HEK293T (cell line): Measurements from ENCODE around the gene WIPF2.

Source experiments
- CTCF ChIA-PET: fragments of 350-600 bp; formaldehyde crosslinking; extraction: SDS; loops from one replicate; lab custom pipeline; 2021; ENCODE audit warnings: antibody characterized with exemption, inconsistent platforms; lab: Yijun Ruan, JAX
- POLR2A ChIA-PET: fragments of 350-600 bp; formaldehyde crosslinking; extraction: SDS; loops from one replicate; lab custom pipeline; 2020; ENCODE audit warnings: antibody characterized with exemption, inconsistent platforms; lab: Yijun Ruan, JAX
- DNase-seq: peaks from one replicate; pipeline ENCODE4 v3.0.0; 2012; ENCODE audit warnings: mixed read lengths; ENCODE audit errors: extremely low spot score
- ARNT ChIP-seq: fragments of 450-650 bp; IDR thresholded peaks from 2 replicates; pipeline ENCODE4 v1.6.1; 2017; ENCODE audit warnings: mild to moderate bottlenecking
- BHLHE40 ChIP-seq: fragments of 450-650 bp; IDR thresholded peaks from 2 replicates; pipeline ENCODE4 v1.6.1; 2016; ENCODE audit warnings: mild to moderate bottlenecking, moderate library complexity, borderline replicate concordance
- CTBP1 ChIP-seq: fragments of 450-650 bp; IDR thresholded peaks from 2 replicates; pipeline ENCODE4 v1.6.1; 2016; ENCODE audit warnings: borderline replicate concordance
- ELF4 ChIP-seq: fragments of 450-650 bp; IDR thresholded peaks from 2 replicates; pipeline ENCODE4 v1.6.1; 2017; ENCODE audit warnings: antibody characterized with exemption
- FOXA1 ChIP-seq: fragments of 450-650 bp; IDR thresholded peaks from 2 replicates; pipeline ENCODE4 v1.6.1; 2016; ENCODE audit warnings: mild to moderate bottlenecking
- FOXK2 ChIP-seq: fragments of 450-650 bp; IDR thresholded peaks from 2 replicates; pipeline ENCODE4 v1.6.1; 2016; ENCODE audit warnings: mild to moderate bottlenecking
- FOXM1 ChIP-seq: fragments of 450-650 bp; IDR thresholded peaks from 2 replicates; pipeline ENCODE4 v1.6.1; 2017; ENCODE audit warnings: mild to moderate bottlenecking, borderline replicate concordance
- HDGF ChIP-seq: fragments of 450-650 bp; IDR thresholded peaks from 2 replicates; pipeline ENCODE4 v1.6.1; 2017; ENCODE audit warnings: antibody characterized with exemption, borderline replicate concordance
- L3MBTL2 ChIP-seq: fragments of 450-650 bp; conservative IDR thresholded peaks from 2 replicates; pipeline ENCODE4 v1.6.1; 2016; ENCODE audit warnings: mild to moderate bottlenecking
- LEF1 ChIP-seq: fragments of 450-650 bp; IDR thresholded peaks from 2 replicates; pipeline ENCODE4 v1.6.1; 2017; ENCODE audit warnings: mild to moderate bottlenecking, borderline replicate concordance
- NFRKB ChIP-seq: fragments of 450-650 bp; IDR thresholded peaks from 2 replicates; pipeline ENCODE4 v1.6.1; 2016; ENCODE audit warnings: mild to moderate bottlenecking, moderate library complexity
- SP1 ChIP-seq: fragments of 450-650 bp; IDR thresholded peaks from 2 replicates; pipeline ENCODE4 v1.6.1; 2017
- SUZ12 ChIP-seq: fragments of 450-650 bp; IDR thresholded peaks from 2 replicates; pipeline ENCODE4 v1.6.1; 2016; ENCODE audit warnings: mild to moderate bottlenecking
- TARDBP ChIP-seq: fragments of 450-650 bp; IDR thresholded peaks from 2 replicates; pipeline ENCODE4 v1.6.1; 2016
- ZNF384 ChIP-seq: fragments of 450-650 bp; IDR thresholded peaks from 2 replicates; pipeline ENCODE4 v1.6.1; 2016
- TF ChIP-seq, protein P1 (sequence below): fragments of 450-650 bp; IDR thresholded peaks from 2 replicates; pipeline ENCODE4 v1.6.1; 2016

The WIPF2 gene

DNA sequence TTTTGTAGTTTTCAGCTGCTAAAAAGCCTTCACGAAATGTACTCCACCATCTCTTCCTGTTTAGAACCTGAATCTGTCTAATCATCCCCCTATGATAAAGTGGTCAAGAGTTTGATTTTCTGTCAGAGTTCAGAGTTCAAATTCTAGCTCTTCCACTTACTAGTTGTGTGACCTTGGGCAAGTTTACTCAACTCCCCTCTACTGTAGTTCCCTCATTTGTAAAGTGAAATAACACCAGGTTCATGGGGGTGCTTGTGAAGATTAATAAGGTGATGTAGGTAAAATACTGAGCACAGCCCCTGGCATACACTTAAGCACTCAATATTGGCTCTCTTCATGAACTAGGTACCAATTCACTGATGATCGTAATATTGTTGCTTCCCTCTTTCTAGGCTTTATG, 67.4 kb downstream of the WIPF2 start:
- ChIA-PET POLR2A (interaction anchor here (0.6 to 1.5 kb wide), 2 partner anchors 15 to 146 kb away, joined by 3 read pairs; partner anchors contain the start of gene CASC3), CTCF (interaction anchor here (0.6 kb wide), 1 partner anchor 16 kb away, joined by 3 read pairs; no protein-coding TSS in a partner anchor)
- DNase-seq = no peak
- TF ChIP-seq, protein P1, sequence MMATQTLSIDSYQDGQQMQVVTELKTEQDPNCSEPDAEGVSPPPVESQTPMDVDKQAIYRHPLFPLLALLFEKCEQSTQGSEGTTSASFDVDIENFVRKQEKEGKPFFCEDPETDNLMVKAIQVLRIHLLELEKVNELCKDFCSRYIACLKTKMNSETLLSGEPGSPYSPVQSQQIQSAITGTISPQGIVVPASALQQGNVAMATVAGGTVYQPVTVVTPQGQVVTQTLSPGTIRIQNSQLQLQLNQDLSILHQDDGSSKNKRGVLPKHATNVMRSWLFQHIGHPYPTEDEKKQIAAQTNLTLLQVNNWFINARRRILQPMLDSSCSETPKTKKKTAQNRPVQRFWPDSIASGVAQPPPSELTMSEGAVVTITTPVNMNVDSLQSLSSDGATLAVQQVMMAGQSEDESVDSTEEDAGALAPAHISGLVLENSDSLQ = no peak
- TF ChIP-seq ARNT = no peak
- no peak for TF ChIP-seq SUZ12
- TF ChIP-seq ELF4 = no peak

DNA sequence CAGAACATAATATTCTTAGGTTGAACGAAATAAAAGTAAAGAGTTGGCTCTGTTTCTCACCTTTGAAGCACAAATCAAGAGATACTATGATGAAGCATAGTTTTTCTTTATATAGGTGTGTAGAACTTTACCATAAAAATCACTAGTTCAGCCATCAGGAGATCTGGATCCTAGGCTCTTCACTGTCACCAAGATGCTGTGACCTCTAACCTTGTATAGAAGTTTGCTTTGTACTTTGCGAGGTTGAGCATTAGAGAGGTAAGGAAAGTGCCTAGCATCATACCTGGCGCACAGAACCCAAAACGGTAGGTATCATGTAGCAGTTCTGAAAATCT, 68.0 kb downstream of the WIPF2 start:
- no peak for TF ChIP-seq ARNT
- no peak for TF ChIP-seq TARDBP
- no peak for TF ChIP-seq FOXM1
- TF ChIP-seq L3MBTL2 = no peak
- TF ChIP-seq BHLHE40 = no peak
- no peak for TF ChIP-seq CTBP1
- no peak for TF ChIP-seq FOXK2
- TF ChIP-seq LEF1 = no peak
- TF ChIP-seq HDGF = no peak
- TF ChIP-seq ZNF384 = no peak
- TF ChIP-seq ELF4 = no peak
- TF ChIP-seq, protein P1 = no peak
- no peak for TF ChIP-seq SUZ12
- no peak for TF ChIP-seq FOXA1
- no peak for TF ChIP-seq NFRKB
- TF ChIP-seq SP1 = no peak
- ChIA-PET CTCF (no interaction called here), POLR2A (interaction anchor here (1.6 kb wide), 1 partner anchor 10 kb away, joined by 14 read pairs; no protein-coding TSS in a partner anchor)
- no peak for DNase-seq

DNA sequence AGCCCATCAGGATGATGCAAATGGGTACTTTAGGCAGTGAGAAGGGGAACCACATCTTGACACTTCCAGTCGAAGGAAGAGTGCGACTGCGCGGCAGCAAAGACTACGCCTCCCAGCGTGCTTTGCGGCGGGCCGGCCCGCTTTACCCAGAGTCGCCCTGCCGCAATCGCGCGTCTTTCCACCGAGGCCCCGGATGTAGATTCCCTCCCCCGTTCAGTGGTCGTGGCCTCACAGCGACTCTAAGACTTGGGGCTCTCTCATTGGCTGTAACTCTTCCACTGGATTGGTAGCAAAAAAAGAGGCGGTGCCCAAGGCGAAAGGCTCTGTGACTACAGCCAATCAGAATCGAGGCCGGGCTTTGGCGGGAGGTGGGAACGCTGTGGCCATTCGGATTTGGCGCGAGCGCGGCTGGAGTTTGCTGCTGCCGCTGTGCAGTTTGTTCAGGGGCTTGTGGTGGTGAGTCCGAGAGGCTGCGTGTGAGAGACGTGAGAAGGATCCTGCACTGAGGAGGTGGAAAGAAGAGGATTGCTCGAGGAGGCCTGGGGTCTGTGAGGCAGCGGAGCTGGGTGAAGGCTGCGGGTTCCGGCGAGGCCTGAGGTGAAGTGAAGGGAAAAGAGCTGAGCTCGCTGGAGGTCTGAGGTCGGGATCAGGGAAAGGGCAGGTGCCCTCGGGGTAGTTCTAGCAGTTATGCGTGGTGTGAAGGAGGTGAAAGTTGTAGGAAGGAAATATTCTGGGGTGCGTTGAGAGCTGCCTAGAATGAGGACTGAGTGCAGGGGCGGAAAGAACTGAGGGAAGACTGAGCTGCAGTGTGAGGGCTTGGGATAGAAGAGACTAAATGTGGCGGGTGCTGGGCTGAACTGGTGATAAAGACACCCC, 68.6 kb downstream of the WIPF2 start, which contains the start of gene CDC6:
CDC6 (plus strand) TSS at position 386 of the 876 bp plus-strand sequence. CDS start 1,542 bp downstream, outside the sequence.
- DNase-seq = peak; percentile 88
- POLR2A ChIA-PET = interaction anchor here (0.6 to 2.6 kb wide), 28 partner anchors 10 to 247 kb away, joined by 3 to 31 read pairs (median 4); partner anchors contain the start of genes RARA and WIPF2
- CTCF ChIA-PET = interaction anchor here (1.0 kb wide), 1 partner anchor 83 kb away, joined by 3 read pairs; no protein-coding TSS in a partner anchor
- TF ChIP-seq FOXM1 (no peak), NFRKB (no peak), ELF4 (peak; percentile 81), FOXA1 (no peak), FOXK2 (no peak), L3MBTL2 (peak; percentile 92), TARDBP (0 out of 2 replicates have a peak, but pooled peaks have one; percentile 17), LEF1 (no peak), SUZ12 (no peak), ZNF384 (no peak), HDGF (no peak), ARNT (no peak), CTBP1 (no peak; the same call in 1 of the 2 replicates), BHLHE40 (no peak), SP1 (no peak)
- TF ChIP-seq, protein P1 = no peak

DNA sequence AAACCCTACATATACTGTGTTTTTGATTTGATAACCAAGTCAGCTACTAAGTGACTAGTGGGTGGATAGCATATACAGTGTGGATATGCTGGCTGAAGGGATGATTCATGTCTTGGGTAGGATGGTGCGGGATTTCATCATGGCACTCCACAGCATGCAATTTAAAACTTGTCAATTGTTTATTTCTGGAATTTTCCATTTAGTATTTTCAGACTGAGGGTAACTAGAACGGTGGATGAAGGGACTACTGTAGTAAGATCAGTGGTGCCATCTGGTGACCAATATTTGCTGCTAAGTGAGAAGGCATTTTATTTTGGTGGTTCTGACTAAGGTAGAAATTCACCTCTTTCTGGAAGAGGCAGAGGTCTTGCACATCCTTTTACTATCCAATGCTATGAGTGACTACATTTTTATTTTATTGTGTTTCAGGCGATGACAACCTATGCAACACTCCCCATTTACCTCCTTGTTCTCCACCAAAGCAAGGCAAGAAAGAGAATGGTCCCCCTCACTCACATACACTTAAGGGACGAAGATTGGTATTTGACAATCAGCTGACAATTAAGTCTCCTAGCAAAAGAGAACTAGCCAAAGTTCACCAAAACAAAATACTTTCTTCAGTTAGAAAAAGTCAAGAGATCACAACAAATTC, 71.7 kb downstream of the WIPF2 start:
- ChIA-PET CTCF (interaction anchor here (0.7 to 2.4 kb wide), 6 partner anchors 17 to 177 kb away, joined by 3 to 7 read pairs (median 4); no protein-coding TSS in a partner anchor), POLR2A (interaction anchor here (1.1 kb wide), 1 partner anchor 16 kb away, joined by 3 read pairs; no protein-coding TSS in a partner anchor)
- DNase-seq = no peak
- TF ChIP-seq ELF4 (no peak), ARNT (no peak), LEF1 (no peak), BHLHE40 (no peak), SUZ12 (no peak), L3MBTL2 (no peak), ZNF384 (no peak), FOXK2 (no peak), FOXA1 (no peak), TARDBP (no peak)
- TF ChIP-seq, protein P1 = no peak

DNA sequence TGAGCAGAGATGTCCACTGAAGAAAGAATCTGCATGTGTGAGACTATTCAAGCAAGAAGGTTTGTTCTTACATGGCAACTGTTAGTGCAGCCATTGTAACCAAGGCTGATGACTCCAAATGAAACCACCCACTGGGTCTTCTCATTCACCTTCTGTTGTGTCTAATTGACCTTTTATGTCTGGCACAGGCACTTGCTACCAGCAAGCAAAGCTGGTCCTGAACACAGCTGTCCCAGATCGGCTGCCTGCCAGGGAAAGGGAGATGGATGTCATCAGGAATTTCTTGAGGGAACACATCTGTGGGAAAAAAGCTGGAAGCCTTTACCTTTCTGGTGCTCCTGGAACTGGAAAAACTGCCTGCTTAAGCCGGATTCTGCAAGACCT, 72.2 kb downstream of the WIPF2 start:
- no peak for DNase-seq
- ChIA-PET CTCF (interaction anchor here (0.7 to 2.4 kb wide), 2 partner anchors 9 to 92 kb away, joined by 4 to 6 read pairs; no protein-coding TSS in a partner anchor), POLR2A (interaction anchor here (1.1 kb wide), 1 partner anchor 15 kb away, joined by 3 read pairs; no protein-coding TSS in a partner anchor)
- TF ChIP-seq HDGF = no peak
- TF ChIP-seq ELF4 = no peak
- TF ChIP-seq CTBP1 = no peak
- TF ChIP-seq L3MBTL2 = no peak
- no peak for TF ChIP-seq SUZ12
- no peak for TF ChIP-seq TARDBP
- no peak for TF ChIP-seq NFRKB
- no peak for TF ChIP-seq ARNT
- no peak for TF ChIP-seq FOXK2
- TF ChIP-seq SP1 = no peak
- TF ChIP-seq FOXM1 = no peak
- TF ChIP-seq LEF1 = no peak
- no peak for TF ChIP-seq BHLHE40
- TF ChIP-seq, protein P1 = no peak
- TF ChIP-seq ZNF384 = no peak
- TF ChIP-seq FOXA1 = no peak
